Stimulated activated CD4-positive, alpha-beta T cell treated with anti-CD3 and anti-CD28 coated beads, Interleukin-4, amount 100 ng/mL, for 48 hours (primary cell): ENCODE measurements around the gene ARL17B.
"Not testable (repeated sequence)": the region's sequence is repeated elsewhere in the genome, so short reads cannot be mapped to it uniquely, and the experiment has no call there.

Experiments
- DNase-seq, 2 donors: peaks; one replicate each; pipeline ENCODE4 v3.0.0-alpha.2; 2020; ENCODE audit warnings: low read depth in 2 of 2

The ARL17B gene

GRCh38 chr17:46290906-46291546, 70.5 kb downstream of the ARL17B start:
- DNase-seq, result not testable (repeated sequence)

GRCh38 chr17:46287587-46287986, 74.0 kb downstream of the ARL17B start:
- DNase-seq, result not testable (repeated sequence)

GRCh38 chr17:46286764-46287221, 74.8 kb downstream of the ARL17B start:
- peak; percentile 42 to 64 for DNase-seq

DNA sequence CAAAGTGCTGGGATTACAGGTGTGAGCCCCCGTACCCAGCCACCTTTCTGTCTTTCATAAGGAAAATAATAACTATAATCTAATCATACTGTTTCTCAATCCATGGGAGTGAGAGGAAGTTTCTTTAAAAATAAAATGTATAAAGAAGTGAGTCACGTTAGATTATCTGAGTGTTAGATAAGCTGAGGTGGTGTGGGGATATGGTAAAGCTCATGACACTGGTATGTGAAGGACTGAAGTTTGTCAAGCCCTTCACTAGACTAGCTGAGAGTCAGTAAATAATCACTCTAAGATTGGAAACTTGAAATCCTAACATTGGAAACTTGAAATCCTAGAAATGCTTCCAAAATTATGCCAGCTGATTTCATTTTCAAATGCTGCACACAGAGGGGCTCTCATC, 76.1 kb downstream of the ARL17B start:
- not testable (repeated sequence) for DNase-seq

GRCh38 chr17:46284467-46284866, 77.1 kb downstream of the ARL17B start:
- peak in 1 of 2 donors; percentile 56 for DNase-seq

DNA sequence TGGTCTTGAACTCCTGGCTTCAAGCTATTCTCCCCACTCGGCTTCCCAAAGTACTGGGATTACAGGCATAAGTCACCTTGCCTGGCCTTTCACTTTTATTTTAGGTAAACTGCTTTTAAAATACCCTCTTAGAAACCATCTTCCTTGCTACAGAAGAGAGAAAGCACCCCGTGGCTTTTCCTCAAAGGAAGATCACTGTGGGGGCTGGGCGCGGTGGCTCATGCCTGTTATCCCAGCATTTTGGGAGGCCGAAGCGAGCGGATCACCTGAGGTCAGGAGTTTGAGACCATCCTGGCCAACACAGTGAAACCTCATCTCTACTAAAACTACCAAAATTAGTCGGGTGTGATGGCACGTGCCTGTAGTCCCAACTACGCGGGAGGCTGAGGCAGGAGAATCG, 78.9 kb downstream of the ARL17B start:
- not testable (repeated sequence) for DNase-seq

DNA sequence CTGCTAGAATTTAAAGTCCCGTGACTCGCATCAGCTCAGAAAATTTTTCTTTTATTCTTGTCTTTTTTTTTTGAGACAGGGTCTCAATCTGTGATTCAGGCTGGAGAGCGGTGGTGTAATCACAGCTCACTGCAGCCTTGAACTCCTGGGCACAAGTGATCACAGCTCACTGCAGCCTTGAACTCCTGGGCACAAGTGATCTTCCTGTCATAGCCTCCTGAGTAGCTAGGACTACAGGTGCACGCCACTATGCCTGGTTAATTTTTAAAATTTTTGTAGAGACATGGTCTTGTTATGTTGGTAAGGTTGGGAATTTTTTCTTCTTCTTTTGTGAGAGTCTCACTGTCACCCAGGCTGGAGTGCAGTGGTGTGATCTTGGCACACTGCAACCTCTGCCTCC, 80.2 kb downstream of the ARL17B start:
- DNase-seq, result not testable (repeated sequence)

DNA sequence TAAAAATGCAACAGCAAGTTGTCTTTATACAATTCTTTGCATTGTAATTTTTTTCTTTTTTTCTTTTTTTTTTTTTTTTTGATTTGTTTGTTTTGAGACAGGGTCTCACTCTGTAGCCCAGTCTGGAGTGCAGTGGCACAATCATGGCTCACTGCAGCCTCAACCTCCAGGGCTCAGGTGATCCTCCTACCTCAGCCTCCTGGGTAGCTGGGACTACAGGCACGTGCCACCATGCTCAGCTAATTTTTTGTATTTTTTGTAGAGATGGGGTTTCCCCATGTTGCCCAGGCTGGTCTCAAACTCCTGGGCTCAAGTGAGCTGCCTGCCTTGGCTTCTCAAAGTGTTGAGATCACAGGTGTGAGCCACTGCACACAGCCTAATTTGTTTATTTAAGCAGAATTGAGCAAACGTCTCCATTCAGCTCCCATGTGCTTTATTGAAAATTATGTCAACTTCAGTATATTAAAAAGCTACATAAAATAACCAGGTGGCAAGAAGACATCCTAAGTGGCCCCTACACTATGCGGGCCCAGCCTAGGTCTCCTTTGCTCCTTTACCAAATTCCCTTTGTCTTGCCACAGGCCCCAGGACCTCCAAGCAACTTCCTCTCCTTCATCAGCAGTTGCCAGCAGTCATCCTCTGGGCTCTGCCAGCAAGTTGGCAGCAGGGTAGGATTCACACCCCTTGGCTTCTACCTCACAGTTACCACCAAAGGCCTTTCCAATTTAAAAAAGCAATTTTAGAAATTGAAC, 84.7 kb downstream of the ARL17B start:
- DNase-seq, result not testable (repeated sequence)

DNA sequence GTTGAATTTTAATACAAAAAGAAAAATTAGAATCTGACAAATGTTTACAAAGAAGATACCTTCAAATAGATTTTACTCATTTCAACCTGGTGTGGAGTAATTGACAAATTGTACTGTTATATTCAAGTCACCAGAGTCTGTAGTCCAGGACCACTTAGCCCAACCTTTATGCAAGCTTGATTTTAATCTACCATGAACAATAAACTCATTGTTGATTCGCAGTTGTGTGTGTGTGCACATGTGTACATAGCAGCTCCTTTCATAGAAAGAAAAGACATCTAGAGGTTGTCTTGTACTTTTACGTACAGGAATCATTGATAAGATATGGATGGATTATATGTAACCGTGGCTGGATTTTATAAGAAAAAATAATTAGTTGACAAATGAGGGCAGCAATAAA, 87.3 kb downstream of the ARL17B start:
- no peak for DNase-seq

GRCh38 chr17:46273541-46274236, 87.9 kb downstream of the ARL17B start:
- DNase-seq, result no peak

- no peak for DNase-seq
These were observed 91.5 kb downstream of the ARL17B start for GRCh38 chr17:46270032-46270431.

DNA sequence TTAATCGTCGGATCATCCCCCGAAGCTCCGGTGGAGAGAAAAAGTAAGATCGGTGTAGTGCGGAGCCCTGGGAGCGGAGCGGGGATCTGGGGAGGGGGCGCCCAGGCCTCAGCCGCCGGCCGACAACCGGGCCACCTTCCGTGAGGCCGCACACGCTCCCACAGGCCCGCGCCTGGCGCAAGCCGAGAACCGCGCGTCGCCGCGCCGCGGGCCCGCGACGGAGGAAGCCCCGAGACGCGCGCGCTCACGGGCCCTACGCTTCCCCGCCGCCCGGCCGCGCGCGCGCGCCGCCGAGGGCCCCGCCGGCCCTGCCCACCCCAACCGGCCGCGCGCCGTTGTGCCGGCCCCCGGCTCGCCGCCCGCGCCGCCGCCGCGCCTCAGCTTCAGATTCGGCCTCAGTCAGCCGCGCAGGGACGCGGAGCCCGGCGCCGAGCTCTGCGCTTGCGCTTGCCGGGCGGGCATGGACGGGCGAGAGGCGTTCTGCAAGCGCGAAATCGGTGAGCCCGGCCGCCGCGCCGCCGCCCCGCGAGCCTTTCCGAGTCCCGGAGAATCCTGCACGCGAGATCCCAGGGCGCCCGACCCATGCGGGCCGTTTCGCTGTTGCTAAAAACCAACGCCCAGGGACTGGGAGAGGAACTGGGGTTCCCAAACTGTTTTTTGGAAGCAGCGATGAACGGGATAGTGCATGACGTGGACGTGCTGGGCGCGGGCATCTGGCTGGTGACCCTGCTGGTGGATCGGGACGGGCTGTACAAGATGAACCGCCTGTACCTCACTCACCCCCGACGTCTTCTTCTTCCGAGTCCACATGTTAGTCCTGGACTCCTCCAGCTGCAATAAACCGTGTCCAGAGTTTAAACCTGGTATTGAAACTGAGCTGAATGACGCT, 94.7 kb downstream of the ARL17B start:
- DNase-seq, result peak; percentile 77 to 82

- not testable (repeated sequence) for DNase-seq
These were observed 95.4 kb downstream of the ARL17B start for GRCh38 chr17:46266063-46266655.

- no peak for DNase-seq
These were observed 96.9 kb downstream of the ARL17B start for GRCh38 chr17:46264456-46265198.

DNA sequence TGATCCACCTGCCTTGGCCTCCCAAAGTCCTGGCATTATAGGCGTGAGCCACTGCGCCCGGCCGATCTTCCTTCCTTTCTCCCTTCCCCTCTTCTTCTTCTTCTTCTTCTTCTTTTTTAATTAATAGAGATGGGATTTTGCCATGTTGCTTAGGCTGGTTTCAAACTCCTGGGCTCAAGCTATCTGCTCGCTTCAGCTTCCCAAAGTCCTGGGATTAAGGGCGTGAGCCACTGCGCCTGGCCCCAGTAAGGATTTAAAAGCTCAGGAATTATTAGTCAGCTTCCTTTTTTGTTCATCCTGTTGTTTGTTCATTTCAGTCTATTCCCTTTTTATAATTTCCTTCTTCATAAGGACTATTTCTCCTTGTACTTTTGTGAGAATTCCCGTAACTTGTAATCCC, 99.3 kb downstream of the ARL17B start:
- no peak for DNase-seq

GRCh38 chr17:46259845-46260661, 101.5 kb downstream of the ARL17B start:
- not testable (repeated sequence) for DNase-seq

DNA sequence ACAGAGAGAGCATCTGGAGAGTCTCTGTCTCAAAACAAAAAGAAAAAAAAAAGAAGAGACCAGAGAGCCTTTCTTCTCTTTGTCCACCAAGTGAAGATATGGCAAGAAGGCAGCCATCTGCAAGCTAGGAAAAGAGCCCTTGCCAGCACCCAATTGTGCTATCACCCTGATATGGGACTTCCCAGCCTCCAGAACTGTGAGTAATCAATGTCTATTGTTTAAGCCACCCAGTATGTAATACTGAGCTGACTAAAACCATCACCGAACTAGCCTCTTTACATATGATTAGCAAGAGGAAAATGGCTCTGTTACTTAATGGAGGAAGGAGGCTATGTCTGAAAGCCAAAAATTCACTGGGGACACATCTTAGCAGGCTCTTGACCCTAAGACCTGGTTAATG, 105.2 kb downstream of the ARL17B start:
- DNase-seq, result not testable (repeated sequence)

DNA sequence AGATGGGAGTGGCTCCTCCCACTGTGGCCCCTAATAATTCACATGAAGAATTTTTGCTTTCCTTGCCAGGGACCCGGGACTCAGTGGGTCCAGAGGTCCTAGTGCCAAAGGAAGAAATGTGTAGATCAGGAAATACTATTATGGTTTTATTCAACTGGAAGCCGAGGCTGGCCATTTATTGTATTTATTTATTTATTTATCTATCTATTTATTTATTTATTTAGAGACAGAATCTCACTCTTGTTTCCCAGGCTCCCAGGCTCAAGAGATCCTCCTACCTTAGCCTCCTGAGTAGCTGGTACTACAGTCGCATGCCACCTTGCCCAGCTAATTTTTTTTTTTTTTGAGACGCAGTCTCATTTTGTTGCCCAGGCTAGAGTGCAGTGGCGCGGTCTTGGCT, 107.4 kb downstream of the ARL17B start:
- not testable (repeated sequence) for DNase-seq

- DNase-seq, result peak; percentile 77 to 83
These were observed 107.8 kb downstream of the ARL17B start for GRCh38 chr17:46253722-46254121.
